Measurements from ENCODE around the gene CD84. TPM values are rescaled to one million over a fixed set of nuclear protein-coding genes. Genes with fewer than 3 reads are reported as not detected.
A peak's percentile ranks its signal among the peaks of the same experiment; 100 is the strongest.

Gene CD84
- polyA plus RNA-seq, 1 of the 3 experiments (the other 2 are of a cell fraction) = not detected

- no peaks in the 10 kb centered on the region for H3K4me1 ChIP-seq (ENCODE audit: control insufficient read depth in 1 of 2, insufficient read depth in 2 of 2, low read depth in 1 of 2, low read length in 1 of 2)
- H2AFZ ChIP-seq (ENCODE audit: low read depth) = no peak overlapping the region
- H3F3A ChIP-seq (replicated peaks; ENCODE audit: insufficient read depth) = no peaks in the 10 kb centered on the region
- H3K9ac ChIP-seq = no peak overlapping the region
- no peak overlapping the region for H3K4me3 ChIP-seq (ENCODE audit: low read depth in 2 of 2, low read length in 1 of 2)
- peak; percentile 7 for DNase-seq
- H3K9me3 ChIP-seq = no peaks in the 10 kb centered on the region
- no peaks in the 10 kb centered on the region for H4K20me1 ChIP-seq (ENCODE audit: insufficient read depth)
- WGBS (ENCODE audit: low lambda C conversion rate) = 19% methylated on average over 1 of the region's 1 CpG
- ChIA-PET POLR2A (no interaction called here), CTCF (interaction anchor here (1.5 kb wide), 1 partner anchor 64 kb away, joined by 3 read pairs; no protein-coding TSS in a partner anchor)
- TF ChIP-seq USF1 (IDR thresholded peaks at IDR 0.05; ENCODE audit: borderline replicate concordance, low read depth) (no peak), RFX5 (IDR thresholded peaks at IDR 0.05; ENCODE audit: low read length) (no peak), CTCF (IDR thresholded peaks at IDR 0.05) (peak; percentile 54), SMC3 (IDR thresholded peaks at IDR 0.05; ENCODE audit: low read depth, low read length) (peak; percentile 10; the same call in 1 of the 2 replicates)
- no peak overlapping the region for H3K27ac ChIP-seq (ENCODE audit: low read depth in 2 of 2, low read length in 1 of 2)
- no peaks in the 10 kb centered on the region for H3K79me2 ChIP-seq (ENCODE audit: insufficient read depth)
- H3K27me3 ChIP-seq (ENCODE audit: insufficient read depth) = no peaks in the 10 kb centered on the region
- H3K9me2 ChIP-seq = no peaks in the 10 kb centered on the region
- no peak overlapping the region for H3K4me2 ChIP-seq
- no peaks in the 10 kb centered on the region for H3K36me3 ChIP-seq (replicated peaks in 1 of 2; ENCODE audit: control insufficient read depth in 1 of 2, insufficient read depth in 2 of 2, low read length in 1 of 2)
Measured at GRCh38 chr1:160544647-160545046, 34.6 kb downstream of the CD84 start.

GRCh38 chr1:160542303-160542945, 36.9 kb downstream of the CD84 start:
- ChIA-PET CTCF (no interaction called here), POLR2A (no interaction called here)
- Histone ChIP-seq H3K27ac (ENCODE audit: low read depth in 2 of 2, low read length in 1 of 2) (no peak overlapping the region), H4K20me1 (ENCODE audit: insufficient read depth) (no peaks in the 10 kb centered on the region), H2AFZ (ENCODE audit: low read depth) (no peak overlapping the region), H3K36me3 (replicated peaks in 1 of 2; ENCODE audit: control insufficient read depth in 1 of 2, insufficient read depth in 2 of 2, low read length in 1 of 2) (no peaks in the 10 kb centered on the region), H3K4me2 (no peak overlapping the region), H3F3A (replicated peaks; ENCODE audit: insufficient read depth) (no peaks in the 10 kb centered on the region), H3K27me3 (ENCODE audit: insufficient read depth) (no peaks in the 10 kb centered on the region), H3K9me3 (no peaks in the 10 kb centered on the region), H3K4me1 (ENCODE audit: control insufficient read depth in 1 of 2, insufficient read depth in 2 of 2, low read depth in 1 of 2, low read length in 1 of 2) (no peaks in the 10 kb centered on the region), H3K9me2 (no peaks in the 10 kb centered on the region), H3K9ac (no peak overlapping the region), H3K4me3 (ENCODE audit: low read depth in 2 of 2, low read length in 1 of 2) (no peak overlapping the region), H3K79me2 (ENCODE audit: insufficient read depth) (no peaks in the 10 kb centered on the region)
- no peak for DNase-seq
- no peak for TF ChIP-seq SMC3 (IDR thresholded peaks at IDR 0.05; ENCODE audit: low read depth, low read length)
- TF ChIP-seq EP300 (IDR thresholded peaks at IDR 0.05; ENCODE audit: borderline replicate concordance in 1 of 2, low read depth in 1 of 2, low read length in 1 of 2) = no peak
- no peak for TF ChIP-seq GABPA (IDR thresholded peaks at IDR 0.05; ENCODE audit: low read depth)
- no peak for TF ChIP-seq RAD21 (IDR thresholded peaks at IDR 0.05; ENCODE audit: low read length)
- TF ChIP-seq JUND (IDR thresholded peaks at IDR 0.05) = no peak
- 1% methylated on average over 2 of the region's 2 CpGs for WGBS (ENCODE audit: low lambda C conversion rate)
